HG03575 (cell line): ENCODE measurements around the gene FGD3.

ENCODE experiments used
- ATAC-seq: cut with Tn5 transposase; IDR thresholded peaks from one replicate; pipeline ENCODE4 v1.9.1; 2021; ENCODE audit not compliant: unreplicated experiment, insufficient number of reproducible peaks, low FRiP score; ENCODE audit errors: extremely low read depth

FGD3 gene

DNA sequence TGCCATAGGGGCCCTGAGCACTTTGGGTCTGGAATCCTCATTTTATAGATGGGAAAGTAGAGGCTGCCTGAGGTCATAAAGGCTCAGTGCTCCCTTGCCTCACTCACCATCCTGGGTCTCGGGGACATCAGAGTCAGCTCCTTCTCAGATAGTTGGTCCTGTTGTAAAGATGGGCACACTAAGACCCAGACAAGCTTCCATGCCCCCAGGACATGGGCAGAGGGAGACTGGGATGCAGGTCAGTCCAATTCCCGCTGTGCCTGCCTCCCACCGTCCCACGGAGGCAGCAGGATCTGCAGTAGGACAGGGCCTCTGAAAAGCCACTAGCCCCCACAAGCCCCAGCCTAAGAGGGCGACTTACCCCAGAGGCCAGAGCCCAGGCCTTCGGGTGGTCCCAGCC lies 92.1 kb downstream of the FGD3 start:
- ATAC-seq = no peak

DNA sequence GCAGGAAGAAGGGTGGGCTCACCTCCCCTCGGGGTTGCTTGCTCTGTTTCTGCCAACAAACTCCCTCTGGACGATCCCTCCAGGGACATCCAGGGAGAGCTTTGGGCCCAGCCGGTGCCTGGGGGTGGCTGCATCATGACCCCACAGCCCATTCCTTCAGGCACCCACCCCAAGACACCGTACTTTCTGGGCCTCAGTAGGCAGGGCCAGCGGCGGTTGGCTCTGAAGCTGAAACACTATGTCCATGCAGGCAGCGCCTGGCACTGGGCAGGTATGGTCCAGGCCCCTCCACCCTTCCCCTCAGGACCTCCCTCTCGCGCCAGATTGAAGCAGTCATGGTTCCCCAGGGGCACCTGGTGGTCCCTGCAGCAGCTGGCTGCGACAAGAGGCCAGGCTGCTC lies 92.7 kb downstream of the FGD3 start:
- no peak for ATAC-seq

DNA sequence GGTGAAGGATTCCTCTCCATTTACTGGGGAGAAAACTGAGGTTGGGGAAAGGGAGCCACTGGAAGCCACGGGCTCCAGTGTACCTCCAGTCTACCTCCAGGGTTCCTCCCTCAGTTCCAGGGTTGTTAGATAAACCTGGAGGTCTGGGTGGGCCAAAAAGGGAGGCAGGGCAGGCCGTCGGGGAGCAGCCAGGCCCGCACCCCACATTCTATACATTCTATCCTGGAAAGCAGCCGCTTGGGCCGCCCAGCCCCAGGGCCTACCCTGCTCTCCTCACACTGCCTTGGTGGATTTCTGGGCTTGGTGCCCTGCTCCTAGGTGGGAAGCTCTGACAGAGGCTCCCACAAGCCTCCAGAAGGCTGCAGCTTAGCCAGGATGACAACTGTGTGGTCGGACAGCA lies 93.1 kb downstream of the FGD3 start:
- ATAC-seq = no peak

DNA sequence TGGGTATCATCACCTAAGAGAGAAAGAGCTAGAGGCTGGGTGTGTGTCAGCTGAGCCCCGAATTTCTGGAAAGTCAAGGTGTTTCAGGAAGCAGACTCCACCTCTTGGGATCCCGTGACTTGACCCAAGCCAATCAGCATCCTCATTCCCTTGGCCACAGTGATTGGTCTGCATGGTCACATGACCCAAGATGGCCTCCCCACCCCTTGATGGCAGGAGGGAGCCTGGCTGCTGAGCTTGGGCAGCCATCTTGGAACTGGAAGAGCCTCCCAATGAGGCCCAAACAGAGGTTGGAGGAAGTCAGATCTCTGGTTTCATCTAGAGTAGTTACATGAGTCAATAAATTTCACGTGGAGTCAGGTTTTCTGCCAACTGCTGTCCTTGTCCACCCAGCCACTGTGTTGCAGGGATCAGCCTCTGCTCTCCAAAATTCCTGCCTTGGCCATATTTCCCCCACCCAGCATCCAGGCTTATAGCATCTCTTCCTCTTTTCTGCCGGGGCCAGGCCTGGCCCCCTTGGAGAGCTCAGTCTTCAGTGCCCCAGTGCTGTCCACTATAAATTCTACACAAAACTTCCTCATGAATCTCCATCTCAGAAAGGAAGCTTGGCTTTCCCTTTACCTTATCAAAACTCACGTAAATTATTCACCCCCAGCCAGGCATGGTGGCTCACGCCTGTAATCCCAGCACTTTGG lies 93.9 kb downstream of the FGD3 start:
- no peak for ATAC-seq

DNA sequence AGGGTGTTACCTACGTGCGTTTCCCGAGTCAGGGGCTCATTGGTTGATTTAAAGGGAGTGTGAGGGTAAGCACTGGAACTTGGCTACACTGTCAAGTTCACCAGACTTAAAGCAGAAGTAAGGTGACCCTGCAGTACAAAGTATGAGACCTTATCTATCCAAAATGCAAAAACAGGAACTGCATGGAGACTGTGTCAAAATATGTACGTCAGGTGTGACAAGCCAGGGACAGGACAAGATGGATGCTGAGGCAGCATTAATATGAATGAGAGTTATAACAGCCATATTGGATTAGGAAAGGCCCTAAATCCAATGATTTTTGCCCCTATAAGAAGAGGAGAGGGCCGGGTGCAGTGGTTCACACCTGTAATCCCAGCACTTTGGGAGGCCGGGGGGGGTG lies 95.8 kb downstream of the FGD3 start:
- ATAC-seq = no peak

DNA sequence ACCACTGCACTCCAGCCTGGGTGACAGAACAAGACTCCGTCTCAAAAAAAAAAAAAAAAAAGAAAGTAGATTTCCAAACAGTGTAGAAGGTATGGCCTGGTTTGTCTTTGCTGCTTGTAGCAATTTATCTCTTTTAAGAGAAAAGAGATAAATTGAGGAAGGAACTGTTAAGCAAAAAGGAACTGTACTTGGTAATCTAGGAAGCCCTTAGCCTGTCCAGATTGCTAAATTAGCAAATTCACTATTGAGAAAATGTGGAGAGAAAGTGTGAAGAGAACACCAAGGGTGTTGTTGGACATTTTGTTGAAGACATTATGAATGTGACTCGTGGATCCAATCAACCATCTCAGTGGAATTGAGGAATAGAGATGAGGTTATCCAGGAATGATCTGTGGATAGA lies 98.2 kb downstream of the FGD3 start:
- ATAC-seq = no peak

DNA sequence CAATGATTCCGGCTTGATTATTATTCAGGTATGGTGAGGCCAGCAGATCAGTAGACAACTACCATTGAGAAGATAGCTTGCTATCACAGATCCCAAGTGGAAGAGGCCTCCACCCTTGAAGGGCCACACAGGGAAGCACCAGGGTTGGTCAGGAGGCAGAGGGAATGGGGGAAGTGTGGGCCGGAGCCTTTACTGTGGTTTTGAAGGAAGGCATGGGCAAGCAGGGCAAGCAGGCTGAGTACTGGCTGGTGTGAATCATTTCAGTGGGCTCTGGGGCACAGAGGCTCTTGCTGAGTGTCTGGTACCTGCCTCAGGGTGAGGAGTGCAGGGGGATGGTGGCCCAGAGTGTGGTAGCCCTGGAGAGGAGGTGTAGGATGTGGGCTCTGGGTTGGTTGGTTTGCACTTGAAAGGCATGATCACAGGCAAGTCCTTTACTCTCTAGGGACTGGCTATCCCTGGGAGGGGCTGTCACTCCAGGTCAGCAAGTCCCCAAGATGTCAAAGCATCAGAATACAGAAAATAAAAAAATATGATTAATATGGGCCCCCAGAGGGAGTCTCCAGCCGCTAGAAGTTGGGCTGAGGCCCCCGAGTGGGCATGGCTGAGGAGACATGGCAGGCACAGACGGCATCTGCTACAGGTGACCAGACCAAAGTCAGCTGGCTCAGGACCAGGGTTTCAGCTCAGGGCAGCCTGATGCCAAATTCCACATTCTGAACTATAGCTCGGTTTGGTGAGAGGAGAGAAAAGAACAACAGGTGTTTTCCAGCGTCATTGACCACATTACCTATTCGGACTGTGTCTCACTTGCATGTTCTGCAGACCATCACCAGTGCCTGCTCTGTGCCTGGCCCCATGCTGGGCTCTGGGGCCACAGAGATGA lies 101.5 kb downstream of the FGD3 start:
- no peak for ATAC-seq

DNA sequence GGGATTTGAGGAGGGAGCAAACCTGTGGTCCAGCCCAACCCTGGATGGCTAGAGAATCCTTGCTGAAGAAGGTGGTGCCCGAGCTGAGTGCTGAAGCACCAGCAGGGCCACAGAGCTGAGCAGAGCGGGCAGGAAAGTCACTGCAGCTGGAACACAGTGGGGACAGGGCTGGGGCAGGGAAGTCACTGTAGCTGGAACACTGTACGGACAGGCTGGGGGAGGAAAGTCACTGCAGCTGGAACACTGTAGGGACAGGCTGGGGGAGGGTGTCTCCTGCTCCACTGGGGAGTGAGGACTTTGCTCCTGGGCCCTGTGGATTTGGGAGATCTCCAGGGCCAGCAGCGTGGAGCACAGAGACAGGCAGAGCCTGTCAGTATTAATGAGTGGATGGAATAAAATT lies 102.2 kb downstream of the FGD3 start:
- no peak for ATAC-seq

DNA sequence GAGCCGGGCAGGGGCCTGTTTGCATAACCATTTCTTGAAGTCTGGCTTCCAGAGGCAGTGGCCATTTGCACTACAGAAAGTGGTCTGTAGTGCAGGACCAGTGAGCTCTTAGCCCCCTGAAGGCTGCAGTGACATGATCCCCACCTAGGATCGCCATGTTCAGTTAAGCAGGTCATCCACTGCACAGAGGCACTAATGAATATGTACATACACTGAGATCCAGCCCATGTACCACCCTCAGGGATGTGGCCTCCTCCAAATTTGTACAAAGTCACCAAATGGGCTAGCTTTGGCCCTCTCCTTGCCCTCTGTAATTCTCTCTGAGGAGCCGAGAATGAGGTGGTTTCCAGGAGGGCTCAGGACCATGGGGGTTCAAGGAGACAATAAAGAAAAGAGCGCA lies 102.9 kb downstream of the FGD3 start:
- ATAC-seq = no peak

DNA sequence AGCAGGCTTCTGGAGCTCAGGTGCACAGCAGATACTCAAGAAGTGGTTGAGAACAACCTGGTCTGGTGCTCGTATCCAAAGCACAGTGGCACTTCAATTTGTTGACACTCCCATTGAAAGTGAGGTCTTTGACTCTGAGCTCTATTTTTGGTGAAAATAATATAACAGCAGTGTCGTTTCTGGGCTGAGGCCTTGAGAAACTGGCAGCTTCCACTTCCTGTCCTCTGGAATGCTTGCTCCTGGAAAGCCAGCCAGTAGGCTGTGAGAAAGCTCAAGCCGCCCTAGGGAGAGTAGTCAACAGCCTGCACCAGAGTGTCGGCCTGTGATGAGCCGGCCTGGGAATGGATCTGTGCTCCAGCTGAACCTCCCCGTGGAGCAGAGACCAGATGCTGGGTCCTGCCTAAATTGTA lies 104.4 kb downstream of the FGD3 start:
- no peak for ATAC-seq

DNA sequence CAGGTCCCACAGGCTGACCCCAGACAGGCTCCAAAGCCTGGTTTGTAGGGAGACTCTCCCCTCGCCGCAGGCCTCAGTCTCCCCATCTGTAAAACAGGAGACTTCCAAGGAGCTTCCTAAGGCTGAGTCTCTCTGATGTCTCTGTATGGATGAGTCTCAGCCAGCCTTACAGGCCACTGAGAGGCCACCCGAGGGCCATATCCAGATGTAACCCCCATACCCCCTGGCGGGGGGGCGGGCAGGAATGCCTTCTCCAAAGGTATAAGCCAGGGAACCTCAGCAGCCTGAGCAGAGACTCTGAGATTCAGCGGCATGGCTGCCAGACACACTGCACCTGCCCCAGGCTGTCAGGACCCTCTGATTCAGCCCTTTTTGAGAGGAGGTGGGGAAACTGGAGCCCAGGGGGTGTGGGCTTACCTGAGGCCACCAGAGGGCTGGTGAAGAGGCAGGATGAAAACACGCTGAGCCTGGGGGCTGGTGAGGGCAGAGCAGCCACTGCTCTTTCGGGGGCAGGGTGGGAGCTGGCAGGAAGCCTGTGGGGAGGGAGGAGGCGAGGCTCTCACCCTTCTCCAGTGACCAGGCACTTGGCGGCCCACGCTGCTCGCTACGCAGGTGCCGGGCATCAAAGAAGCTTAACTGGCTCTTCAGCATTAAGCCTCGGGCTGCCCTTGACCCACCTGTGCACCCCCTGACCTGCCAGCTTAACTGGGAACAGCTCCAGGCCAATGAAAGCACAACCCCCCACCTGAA lies 105.6 kb downstream of the FGD3 start:
- ATAC-seq = no peak

DNA sequence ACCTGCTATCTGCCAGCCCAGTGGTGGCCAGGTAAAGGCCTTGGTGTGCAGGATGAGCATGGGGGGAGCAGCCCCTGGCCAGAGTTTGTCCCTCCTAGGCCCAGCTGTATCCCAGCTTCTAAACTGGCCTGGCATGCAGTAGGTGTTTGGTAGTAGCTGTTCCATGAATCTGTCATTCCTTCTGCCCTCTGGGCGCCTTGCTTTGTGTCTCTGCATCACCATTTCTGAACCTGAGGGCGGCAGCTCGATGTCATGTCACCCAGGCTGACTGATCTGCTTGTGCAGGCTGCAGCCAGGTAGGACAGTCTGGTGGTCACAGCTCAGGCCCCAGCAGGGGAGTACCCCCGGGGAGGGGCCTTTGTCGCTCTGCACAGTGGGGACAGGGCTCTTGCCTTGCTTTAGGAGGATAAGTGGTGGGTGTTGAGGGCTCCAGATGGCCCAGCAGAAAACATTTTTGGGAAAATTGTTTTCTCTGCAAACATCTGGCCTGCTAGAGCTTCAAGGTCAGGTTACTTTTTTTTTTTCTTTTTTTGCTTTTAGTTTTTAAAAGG lies 106.5 kb downstream of the FGD3 start:
- no peak for ATAC-seq

DNA sequence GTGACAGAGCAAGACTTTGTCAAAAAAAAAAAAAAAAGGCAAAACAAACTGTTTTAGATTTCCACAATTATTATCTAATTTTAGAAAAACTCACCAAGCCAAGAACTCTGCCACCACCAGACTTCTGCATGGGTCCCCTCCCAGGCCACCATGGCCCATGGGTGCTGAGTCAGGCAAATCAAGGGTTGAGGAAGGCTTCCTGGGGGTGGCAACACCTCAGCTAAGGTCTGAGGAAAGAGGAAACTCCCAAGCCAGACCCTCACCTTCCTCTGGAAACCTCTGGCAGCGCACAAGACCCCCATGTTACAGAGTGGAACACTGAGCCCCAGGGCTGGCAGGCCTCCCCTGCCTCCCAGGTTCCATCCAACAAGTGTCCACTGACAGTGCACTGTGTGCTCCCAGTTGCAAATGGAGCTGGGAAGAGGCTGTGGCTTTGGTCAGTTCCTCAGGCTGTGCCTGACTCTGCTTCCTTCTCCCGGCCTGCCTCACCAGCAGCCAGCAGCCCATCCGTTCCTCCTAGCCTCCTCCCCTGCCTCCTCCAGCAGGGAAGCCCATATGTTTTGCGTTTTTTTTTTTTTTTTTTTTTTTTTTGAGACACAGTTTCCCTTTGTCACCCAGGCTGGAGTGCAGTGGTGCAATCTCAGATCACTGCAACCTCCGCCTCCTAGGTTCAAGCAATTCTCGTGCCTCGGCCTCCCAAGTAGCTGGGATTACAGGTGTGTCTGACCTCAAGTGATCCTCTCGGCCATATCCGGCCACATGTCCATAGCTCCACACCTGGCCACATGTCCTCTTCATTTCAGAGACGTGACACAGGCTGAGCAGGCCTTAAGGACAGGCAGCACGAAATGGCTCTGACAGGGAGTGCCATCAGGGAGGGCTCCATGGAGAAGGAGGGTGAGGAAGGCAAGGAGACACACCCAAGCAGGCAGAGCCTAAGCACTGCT lies 107.7 kb downstream of the FGD3 start:
- no peak for ATAC-seq

DNA sequence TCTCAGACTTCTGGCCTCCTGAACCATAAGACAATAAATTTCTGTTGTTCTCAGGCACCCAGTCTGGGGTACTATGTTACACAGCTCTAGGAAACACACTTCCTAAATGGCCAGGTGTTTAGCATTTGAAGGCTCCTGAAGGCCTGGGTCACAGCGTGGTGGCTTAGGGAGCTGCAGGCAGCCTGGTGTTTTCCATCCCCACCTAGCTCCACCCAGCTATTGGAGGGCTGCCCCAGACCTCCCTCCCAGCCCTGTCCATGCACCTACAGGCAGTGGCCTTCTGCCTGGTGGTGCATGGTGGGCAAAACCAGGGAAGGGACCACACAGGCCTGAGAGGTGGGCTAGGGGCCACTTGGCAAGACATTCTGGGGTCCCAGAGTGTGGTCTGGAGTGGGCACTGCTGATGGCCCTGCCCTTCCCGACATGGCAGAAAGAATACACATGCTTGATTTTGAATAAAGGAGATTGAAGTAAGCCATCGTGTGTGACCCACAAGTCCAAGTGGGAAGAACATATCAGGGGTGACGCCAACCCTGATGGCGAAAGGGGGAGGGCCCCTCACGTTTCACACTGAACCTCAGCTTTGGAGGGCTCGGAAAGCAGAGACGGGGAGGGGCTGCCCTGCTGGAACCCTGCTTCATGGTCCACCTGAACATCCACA lies 109.8 kb downstream of the FGD3 start:
- no peak for ATAC-seq

DNA sequence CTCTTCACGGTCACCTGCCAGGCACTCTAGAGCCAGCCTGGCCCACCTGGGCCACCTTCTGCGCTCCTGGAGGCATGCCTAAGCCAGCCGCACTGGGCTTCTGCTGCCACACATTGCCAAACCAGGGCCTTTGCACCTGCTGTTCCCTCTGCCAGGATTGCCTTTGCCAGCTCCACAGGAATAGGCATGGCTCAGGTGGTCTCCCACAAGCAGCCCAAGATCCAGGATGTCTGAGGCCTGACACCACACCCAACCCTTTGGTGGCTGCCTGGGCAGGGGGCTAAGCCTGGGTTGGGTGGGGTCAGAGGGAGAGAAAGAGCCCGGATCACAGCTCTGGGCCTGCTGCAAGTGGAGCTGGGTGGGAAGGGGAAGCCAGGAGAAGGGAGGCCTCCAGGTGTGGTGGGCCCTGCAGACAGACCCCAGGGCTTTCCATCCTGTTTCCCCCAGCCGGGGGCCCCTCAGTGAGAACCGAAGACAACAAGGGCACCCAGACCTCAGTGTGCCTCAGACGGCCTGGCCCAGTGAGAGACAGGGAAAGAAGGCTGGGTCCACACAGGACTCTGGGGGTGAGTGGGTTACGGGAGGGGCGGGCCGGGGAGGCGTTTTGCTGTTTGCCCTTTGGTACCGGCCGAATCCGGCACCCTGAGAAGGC lies 110.5 kb downstream of the FGD3 start:
- ATAC-seq = no peak

DNA sequence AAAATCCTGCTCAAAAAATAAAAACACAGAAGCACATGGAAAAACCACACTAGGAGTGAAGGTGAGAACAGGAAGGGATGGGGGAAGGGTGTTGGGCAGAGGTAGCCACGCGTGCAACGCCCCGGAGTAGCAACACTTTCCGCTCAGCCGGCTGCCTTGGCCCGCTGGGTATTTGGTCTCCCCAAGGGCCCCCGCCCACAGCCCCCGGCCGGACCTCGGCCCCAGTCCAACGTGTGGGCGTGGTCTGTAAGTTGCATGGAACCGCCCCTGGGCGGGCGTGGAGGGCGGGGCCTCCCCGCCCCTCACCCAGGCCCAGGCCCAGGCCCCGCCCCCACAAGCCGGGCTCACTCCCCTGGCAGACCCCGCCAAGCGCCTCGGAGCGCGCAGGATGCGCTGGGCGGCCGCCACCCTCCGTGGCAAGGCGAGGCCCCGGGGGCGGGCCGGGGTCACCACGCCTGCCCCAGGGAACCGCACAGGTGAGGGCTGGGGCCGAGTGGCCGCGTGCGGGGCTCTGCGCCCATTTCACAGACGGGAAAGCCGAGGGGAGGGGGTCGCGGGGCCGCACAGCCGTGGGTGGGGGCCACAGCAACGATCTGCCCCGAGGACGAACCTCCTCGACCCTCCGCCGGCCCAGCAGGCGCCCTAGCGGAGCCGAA lies 111.2 kb downstream of the FGD3 start, which contains the start of gene SUSD3:
Gene SUSD3, plus strand, starts transcription at position 347 of the 656 bp plus-strand sequence. Its CDS starts 42 bp downstream, at position 389.
- no peak for ATAC-seq
